A673 (cell line): ENCODE data around the gene QPCTL.

Experiments used
- CTCF ChIP-seq: fragments of 300-800, 200-600 bp; sonication (generic); conservative IDR thresholded peaks from 2 replicates; pipeline ENCODE4 v1.5.1; 2017; ENCODE audit warnings: low read depth, mild to moderate bottlenecking, antibody characterized with exemption, low read length, moderate library complexity, mixed read lengths
- EZH2 ChIP-seq: fragments of 200-600 bp; sonication (generic); IDR thresholded peaks from 2 replicates; pipeline ENCODE4 v1.6.1; 2017; ENCODE audit warnings: borderline replicate concordance, low read depth, mild to moderate bottlenecking, mixed read lengths, antibody characterized with exemption, low read length; ENCODE audit not compliant: poor library complexity, severe bottlenecking

- TF ChIP-seq CTCF = no peak
- TF ChIP-seq EZH2 = no peak
Measured at GRCh38 chr19:45705115-45705514, 12.6 kb downstream of the QPCTL start.
